Body of pancreas (tissue), 4 donors: ENCODE data around the gene KCND3. TPM values are rescaled to one million over a fixed set of nuclear protein-coding genes. Genes with fewer than 3 reads are reported as not detected.

ENCODE experiments used
- ATAC-seq: fragments of 150-250 bp; one replicate; pipeline ENCODE4 v1.9.1; 2016
- DNase-seq, 4 donors: peaks; one replicate each; pipeline ENCODE4 v3.0.0-alpha.2; 2019
- H3K27ac ChIP-seq, 4 donors: fragments of 200-600 bp; sonication (generic); 1 replicate in 3 of 4; 2 replicates in 1 of 4; pipeline versions ENCODE4 v1.5.1 to v1.6.1; 2016 to 2019; ENCODE audit warnings: mild to moderate bottlenecking in 1 of 4, mixed read lengths in 1 of 4, moderate library complexity in 1 of 4
- H3K27me3 ChIP-seq, 2 donors: fragments of 200-600 bp; sonication (generic); one replicate each; pipeline ENCODE4 v1.6.0; 2016; ENCODE audit warnings: mild to moderate bottlenecking in 1 of 2
- H3K36me3 ChIP-seq, 2 donors: fragments of 200-600 bp; sonication (generic); replicated peaks in 1 of 2; 2 replicates each; pipeline ENCODE4 v1.5.1; 2016; ENCODE audit warnings: low read depth in 2 of 2; ENCODE audit not compliant: insufficient read depth in 1 of 2
- H3K4me1 ChIP-seq: fragments of 200-600 bp; sonication (generic); one replicate; pipeline ENCODE4 v1.6.0; 2016
- H3K4me3 ChIP-seq, 2 donors: fragments of 200-600 bp; sonication (generic); 1 replicate in 1 of 2; 2 replicates in 1 of 2; pipeline ENCODE4 v1.5.1; 2016 to 2019
- H3K9me3 ChIP-seq, 3 donors: fragments of 200-600 bp; sonication (generic); 1 replicate in 2 of 3; 2 replicates in 1 of 3; pipeline ENCODE4 v1.5.1; 2016
- CTCF ChIP-seq, 7 experiments: fragments of 450-650 bp in 4 of 7; fragments of 200-600 bp in 3 of 7; sonication (generic) in 3 of 7; IDR thresholded peaks; one replicate each; pipeline ENCODE4 v1.5.1; 2016 to 2019; ENCODE audit warnings: antibody characterized with exemption in 7 of 7
- POLR2A ChIP-seq, 3 donors: fragments of 450-650 bp; IDR thresholded peaks; one replicate each; pipeline ENCODE4 v1.6.1; 2016; ENCODE audit warnings: antibody characterized with exemption in 3 of 3, mild to moderate bottlenecking in 2 of 3
- WGBS, 2 donors: methylation state at CpG; one replicate each; pipeline ENCODE4 v1.1.5; 2017; 5-methylcytosine and 5-hydroxymethylcytosine counted together
- intact Hi-C: fragments of 100-400 bp; cut with DNase I; formaldehyde crosslinking; loops from one replicate; pipeline ENCODE4 v1.15.1; 2023
- total RNA-seq, 2 donors: library from RNA; depleted of rRNA; stranded (reverse); fragments of >200 nt; gene quantifications; one replicate each; pipeline ENCODE4 v1.1.0, GENCODE V29; 2016

KCND3 gene
- total RNA-seq, 2 donors from 2014 or later = 7.6 to 15.0 TPM

DNA sequence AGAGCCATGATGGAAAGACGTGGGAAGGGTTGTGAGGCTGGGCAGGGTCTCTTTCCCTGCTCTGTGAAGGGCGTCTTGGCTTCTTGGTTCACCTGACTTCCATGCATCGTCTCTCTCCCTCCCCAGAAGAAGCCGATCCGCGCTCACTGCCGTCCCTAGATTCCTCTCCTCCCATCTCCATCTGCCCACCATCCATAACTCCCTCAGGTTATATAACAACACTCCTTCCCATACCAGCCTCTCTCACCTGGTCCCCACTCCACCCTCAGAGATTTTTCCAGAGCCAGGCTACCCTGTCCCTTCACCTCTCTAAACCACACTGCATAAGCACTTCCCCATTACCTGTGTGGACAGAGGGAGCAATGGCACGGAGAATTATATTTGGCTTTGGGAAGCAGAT, 6.0 kb downstream of the KCND3 start:
- TF ChIP-seq POLR2A (IDR thresholded peaks at IDR 0.05) = no peak
- TF ChIP-seq CTCF (IDR thresholded peaks at IDR 0.05) = no peak
- Histone ChIP-seq H3K36me3 (no peaks in the 10 kb centered on the region), H3K4me3 (no peak overlapping the region), H3K9me3 (no peaks in the 10 kb centered on the region), H3K27me3 (no peaks in the 10 kb centered on the region), H3K4me1 (peaks cover 17% of the 10 kb centered on the region), H3K27ac (no peak overlapping the region)
- 92% methylated on average over 8 of the region's 8 CpGs for WGBS, 2 donors
- no peak for ATAC-seq
- DNase-seq = no peak
- intact Hi-C loops = loop anchor here (10.0 kb wide), 1 partner anchor 189 kb away; no protein-coding TSS in a partner anchor

- DNase-seq (no peak), ATAC-seq (no peak)
- no peaks in the 10 kb centered on the region for H3K36me3 ChIP-seq
- no peaks in the 10 kb centered on the region for H3K27me3 ChIP-seq
- 92 to 96% methylated on average over 24 to 27 of the region's 28 CpGs for WGBS, 2 donors
- intact Hi-C loops = loop anchor here (10.0 kb wide), 1 partner anchor 188 kb away; no protein-coding TSS in a partner anchor
- H3K9me3 ChIP-seq = no peaks in the 10 kb centered on the region
- no peak overlapping the region for H3K4me3 ChIP-seq
- H3K4me1 ChIP-seq = peaks cover 17% of the 10 kb centered on the region
- TF ChIP-seq CTCF (IDR thresholded peaks at IDR 0.05) (no peak), POLR2A (IDR thresholded peaks at IDR 0.05) (no peak)
- H3K27ac ChIP-seq = no peak overlapping the region
Observed at GRCh38 chr1:111982428-111982827, 7.0 kb downstream of the KCND3 start.

DNA sequence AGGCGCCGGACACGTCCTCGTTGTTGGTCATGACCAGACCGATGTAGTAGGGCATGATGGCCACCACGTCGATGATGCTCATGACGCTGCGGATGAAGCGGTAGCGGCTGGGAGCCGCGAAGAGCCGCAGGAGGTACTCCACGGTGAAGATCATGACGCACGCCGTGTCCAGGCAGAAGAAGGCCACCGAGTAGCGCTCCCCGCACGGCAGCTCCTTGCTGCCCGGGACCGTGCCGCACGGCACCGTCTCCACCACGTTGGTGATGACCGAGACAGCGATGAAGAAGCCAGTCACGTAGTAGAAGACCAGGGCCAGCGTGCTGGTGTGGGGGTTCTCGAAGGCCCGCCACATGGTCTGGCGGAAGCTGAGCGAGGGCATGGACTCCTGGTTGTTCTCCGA, 7.6 kb downstream of the KCND3 start:
- WGBS, 2 donors = 96 to 97% methylated on average over 34 to 37 of the region's 37 CpGs
- no peaks in the 10 kb centered on the region for H3K27me3 ChIP-seq
- H3K36me3 ChIP-seq = no peaks in the 10 kb centered on the region
- DNase-seq (no peak), ATAC-seq (no peak)
- TF ChIP-seq POLR2A (IDR thresholded peaks at IDR 0.05) = no peak
- H3K4me1 ChIP-seq = peaks cover 22% of the 10 kb centered on the region
- H3K9me3 ChIP-seq = no peaks in the 10 kb centered on the region
- no peak overlapping the region for H3K27ac ChIP-seq
- no peak overlapping the region for H3K4me3 ChIP-seq
- intact Hi-C loops = loop anchor here (10.0 kb wide), 1 partner anchor 187 kb away; no protein-coding TSS in a partner anchor

DNA sequence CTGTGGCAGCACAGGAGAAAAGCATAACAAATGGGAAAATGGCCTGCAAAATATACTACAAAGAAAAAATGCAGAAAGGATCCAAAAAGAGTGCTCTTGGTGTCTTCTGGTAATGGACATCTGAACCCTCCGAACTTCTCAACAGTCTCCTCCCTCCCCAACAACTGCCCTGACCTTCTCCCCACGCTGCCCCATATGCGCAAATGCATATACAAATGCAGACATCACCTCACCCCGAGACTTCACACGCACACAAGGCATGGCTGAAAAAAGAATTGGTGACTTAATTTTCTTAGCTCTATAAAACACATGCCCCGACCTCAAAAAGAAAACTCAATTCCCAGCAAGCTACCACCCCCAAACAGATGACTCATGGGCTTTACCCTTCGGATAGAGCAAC, 8.4 kb downstream of the KCND3 start:
- no peak for ATAC-seq
- no peaks in the 10 kb centered on the region for H3K27me3 ChIP-seq

GRCh38 chr1:111980686-111981085, 8.8 kb downstream of the KCND3 start:
- H3K4me3 ChIP-seq = no peak overlapping the region
- H3K27ac ChIP-seq = no peak overlapping the region
- ATAC-seq (no peak), DNase-seq (no peak)
- H3K9me3 ChIP-seq = no peaks in the 10 kb centered on the region
- TF ChIP-seq POLR2A (IDR thresholded peaks at IDR 0.05) (no peak), CTCF (IDR thresholded peaks at IDR 0.05) (no peak)
- peaks cover 34% of the 10 kb centered on the region for H3K4me1 ChIP-seq
- H3K27me3 ChIP-seq = no peaks in the 10 kb centered on the region
- intact Hi-C loops = loop anchor here (10.0 kb wide), 1 partner anchor 186 kb away; no protein-coding TSS in a partner anchor
- WGBS, 2 donors = 83 to 87% methylated on average over 6 of the region's 6 CpGs
- H3K36me3 ChIP-seq = no peaks in the 10 kb centered on the region

More for the DNA sequence above, 8.4 kb downstream of the KCND3 start:
- DNase-seq = no peak
- no peak overlapping the region for H3K4me3 ChIP-seq
- 77 to 84% methylated on average over 7 of the region's 7 CpGs for WGBS, 2 donors
- intact Hi-C loops = loop anchor here (10.0 kb wide), 1 partner anchor 186 kb away; no protein-coding TSS in a partner anchor
- TF ChIP-seq POLR2A (IDR thresholded peaks at IDR 0.05) (no peak), CTCF (IDR thresholded peaks at IDR 0.05) (no peak)
- peaks cover 30% of the 10 kb centered on the region for H3K4me1 ChIP-seq
- no peaks in the 10 kb centered on the region for H3K9me3 ChIP-seq
- no peaks in the 10 kb centered on the region for H3K36me3 ChIP-seq
- no peak overlapping the region for H3K27ac ChIP-seq
